Epithelial cell of proximal tubule (primary cell): ENCODE measurements around the gene KCNAB1. TPM values are rescaled to one million over a fixed set of nuclear protein-coding genes. Genes with fewer than 3 reads are reported as not detected.

Experiments used
- DNase-seq: peaks from one replicate; pipeline ENCODE4 v3.0.0-alpha.2; 2011; ENCODE audit warnings: low read depth
- H3K4me3 ChIP-seq: 2 replicates; pipeline ENCODE4 v1.5.1; 2011; ENCODE audit warnings: low read depth, mild to moderate bottlenecking, low read length
- CTCF ChIP-seq: conservative IDR thresholded peaks from 2 replicates; pipeline ENCODE4 v1.5.1; 2012; ENCODE audit warnings: low read depth, mild to moderate bottlenecking, low read length
- total RNA-seq: library from RNA; depleted of rRNA; stranded (reverse); fragments of >200 nt; gene quantifications from 2 replicates; pipeline ENCODE4 v1.2.3, GENCODE V29; 2015

Gene KCNAB1
- total RNA-seq, 1 donor from 2014 or later: not detected

GRCh38 chr3:156507285-156507684, 386.9 kb downstream of the KCNAB1 start:
- DNase-seq: no peak
- no peak for TF ChIP-seq CTCF
- no peak overlapping the region for H3K4me3 ChIP-seq

GRCh38 chr3:156509189-156510174, 389.1 kb downstream of the KCNAB1 start:
- peak; percentile 58 for TF ChIP-seq CTCF
- DNase-seq: no peak
- H3K4me3 ChIP-seq: no peak overlapping the region

GRCh38 chr3:156511987-156512677, 391.8 kb downstream of the KCNAB1 start:
- no peak for DNase-seq
- no peak overlapping the region for H3K4me3 ChIP-seq
- no peak for TF ChIP-seq CTCF

GRCh38 chr3:156513619-156514018, 393.2 kb downstream of the KCNAB1 start:
- no peak for TF ChIP-seq CTCF
- no peak overlapping the region for H3K4me3 ChIP-seq
- DNase-seq: no peak

- TF ChIP-seq CTCF: no peak
- H3K4me3 ChIP-seq: no peak overlapping the region
- no peak for DNase-seq
Observed at GRCh38 chr3:156516284-156516683, 395.9 kb downstream of the KCNAB1 start.

- no peak overlapping the region for H3K4me3 ChIP-seq
- no peak for DNase-seq
- TF ChIP-seq CTCF: no peak
Observed at GRCh38 chr3:156516961-156517360, 396.6 kb downstream of the KCNAB1 start.
